ENCODE results near the gene AXIN1.

AXIN1 gene

DNA sequence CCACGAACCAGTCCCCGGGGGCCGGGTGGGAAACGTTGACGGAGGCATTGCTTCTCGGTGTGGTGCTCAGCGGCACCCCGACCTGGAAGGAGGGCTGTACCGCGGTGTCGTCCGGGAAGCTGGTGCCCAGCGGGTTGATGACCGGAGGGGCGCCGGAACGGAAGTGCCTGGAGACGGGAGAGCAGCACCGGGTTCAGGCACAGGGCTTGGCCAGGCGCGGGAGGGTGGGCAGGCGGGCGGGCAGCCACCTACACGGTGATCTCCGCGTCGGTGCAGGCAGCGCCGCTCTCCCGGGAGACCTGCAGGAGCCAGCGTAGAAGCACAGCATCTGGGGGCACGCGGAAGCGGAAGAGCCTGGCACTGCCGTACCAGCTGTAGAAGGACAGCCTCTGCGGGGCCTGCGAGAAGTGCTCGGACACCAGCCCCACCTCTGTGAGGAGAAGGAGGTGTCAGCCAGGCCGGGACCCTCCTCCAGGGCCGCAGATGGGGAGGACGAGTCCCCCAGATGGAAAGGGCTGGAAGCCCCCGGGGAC lies 25.0 kb upstream of the AXIN1 start:
- H3K36me3 ChIP-seq (replicated peaks; ENCODE audit: insufficient read depth, low read length), result no peaks in the 10 kb centered on the region
- no peak overlapping the region for H3K27ac ChIP-seq (ENCODE audit: low read length)
- peaks cover 29% of the 10 kb centered on the region for H3K79me2 ChIP-seq (ENCODE audit: low read length)
- no peaks in the 10 kb centered on the region for H4K20me1 ChIP-seq (ENCODE audit: insufficient read depth, low read length)
- no peaks in the 10 kb centered on the region for H3K9me2 ChIP-seq (replicated peaks; ENCODE audit: insufficient read depth, low read length)
- no peak overlapping the region for H3K4me2 ChIP-seq (ENCODE audit: low read depth, low read length)
- no peak overlapping the region for H3K9ac ChIP-seq (ENCODE audit: low read length)
- no peaks in the 10 kb centered on the region for H3K4me1 ChIP-seq (ENCODE audit: low read length)
- H3K4me3 ChIP-seq (ENCODE audit: low read length), result no peak overlapping the region
- DNase-seq, result no peak
- no peak overlapping the region for H2AFZ ChIP-seq (ENCODE audit: low read length)
- H3F3A ChIP-seq (ENCODE audit: insufficient read depth, low read length), result no peaks in the 10 kb centered on the region
- H3K9me3 ChIP-seq (replicated peaks; ENCODE audit: insufficient read depth, low read length), result no peaks in the 10 kb centered on the region
- no peaks in the 10 kb centered on the region for H3K27me3 ChIP-seq (replicated peaks; ENCODE audit: insufficient read depth, low read length)
- no peak for TF ChIP-seq EZH2phosphoT487 (IDR thresholded peaks at IDR 0.05; ENCODE audit: low read length)
- TF ChIP-seq, protein P1, sequence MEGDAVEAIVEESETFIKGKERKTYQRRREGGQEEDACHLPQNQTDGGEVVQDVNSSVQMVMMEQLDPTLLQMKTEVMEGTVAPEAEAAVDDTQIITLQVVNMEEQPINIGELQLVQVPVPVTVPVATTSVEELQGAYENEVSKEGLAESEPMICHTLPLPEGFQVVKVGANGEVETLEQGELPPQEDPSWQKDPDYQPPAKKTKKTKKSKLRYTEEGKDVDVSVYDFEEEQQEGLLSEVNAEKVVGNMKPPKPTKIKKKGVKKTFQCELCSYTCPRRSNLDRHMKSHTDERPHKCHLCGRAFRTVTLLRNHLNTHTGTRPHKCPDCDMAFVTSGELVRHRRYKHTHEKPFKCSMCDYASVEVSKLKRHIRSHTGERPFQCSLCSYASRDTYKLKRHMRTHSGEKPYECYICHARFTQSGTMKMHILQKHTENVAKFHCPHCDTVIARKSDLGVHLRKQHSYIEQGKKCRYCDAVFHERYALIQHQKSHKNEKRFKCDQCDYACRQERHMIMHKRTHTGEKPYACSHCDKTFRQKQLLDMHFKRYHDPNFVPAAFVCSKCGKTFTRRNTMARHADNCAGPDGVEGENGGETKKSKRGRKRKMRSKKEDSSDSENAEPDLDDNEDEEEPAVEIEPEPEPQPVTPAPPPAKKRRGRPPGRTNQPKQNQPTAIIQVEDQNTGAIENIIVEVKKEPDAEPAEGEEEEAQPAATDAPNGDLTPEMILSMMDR (IDR thresholded peaks at IDR 0.05; ENCODE audit: low read length), result no peak
- TF ChIP-seq EZH2 (optimal IDR thresholded peaks at IDR 0.05; ENCODE audit: low read depth, low read length), result no peak

DNA sequence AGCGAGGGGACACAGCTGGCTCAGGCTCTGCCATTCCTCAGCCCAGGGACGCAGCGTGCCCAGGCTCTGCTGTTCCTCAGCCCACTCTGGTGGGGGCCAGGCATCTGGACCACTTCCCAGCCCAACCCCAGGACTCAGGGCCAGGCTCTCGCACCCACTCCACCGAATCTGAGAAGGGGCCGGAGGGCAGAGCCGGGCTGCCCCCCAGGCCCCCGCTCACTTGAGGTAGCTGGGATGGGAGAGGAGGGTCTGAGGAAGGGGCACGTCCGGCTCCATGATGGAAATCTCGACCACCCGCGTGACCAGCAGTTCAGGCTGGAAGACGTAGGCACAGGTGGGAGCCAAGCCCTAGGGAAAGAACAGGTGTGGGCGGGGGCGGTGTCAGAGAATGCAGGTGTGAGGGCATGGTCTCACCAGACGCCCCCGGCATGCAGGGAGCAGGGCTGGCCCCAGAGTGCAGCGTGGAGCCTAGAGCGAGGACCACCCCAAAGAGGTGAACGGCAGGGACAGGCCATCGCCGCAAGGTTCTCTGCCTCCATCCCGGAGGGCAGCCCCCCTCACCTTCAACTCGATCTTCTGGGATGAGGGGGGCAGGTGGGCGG lies 24.4 kb upstream of the AXIN1 start:
- no peaks in the 10 kb centered on the region for H3K36me3 ChIP-seq (replicated peaks; ENCODE audit: insufficient read depth, low read length)

DNA sequence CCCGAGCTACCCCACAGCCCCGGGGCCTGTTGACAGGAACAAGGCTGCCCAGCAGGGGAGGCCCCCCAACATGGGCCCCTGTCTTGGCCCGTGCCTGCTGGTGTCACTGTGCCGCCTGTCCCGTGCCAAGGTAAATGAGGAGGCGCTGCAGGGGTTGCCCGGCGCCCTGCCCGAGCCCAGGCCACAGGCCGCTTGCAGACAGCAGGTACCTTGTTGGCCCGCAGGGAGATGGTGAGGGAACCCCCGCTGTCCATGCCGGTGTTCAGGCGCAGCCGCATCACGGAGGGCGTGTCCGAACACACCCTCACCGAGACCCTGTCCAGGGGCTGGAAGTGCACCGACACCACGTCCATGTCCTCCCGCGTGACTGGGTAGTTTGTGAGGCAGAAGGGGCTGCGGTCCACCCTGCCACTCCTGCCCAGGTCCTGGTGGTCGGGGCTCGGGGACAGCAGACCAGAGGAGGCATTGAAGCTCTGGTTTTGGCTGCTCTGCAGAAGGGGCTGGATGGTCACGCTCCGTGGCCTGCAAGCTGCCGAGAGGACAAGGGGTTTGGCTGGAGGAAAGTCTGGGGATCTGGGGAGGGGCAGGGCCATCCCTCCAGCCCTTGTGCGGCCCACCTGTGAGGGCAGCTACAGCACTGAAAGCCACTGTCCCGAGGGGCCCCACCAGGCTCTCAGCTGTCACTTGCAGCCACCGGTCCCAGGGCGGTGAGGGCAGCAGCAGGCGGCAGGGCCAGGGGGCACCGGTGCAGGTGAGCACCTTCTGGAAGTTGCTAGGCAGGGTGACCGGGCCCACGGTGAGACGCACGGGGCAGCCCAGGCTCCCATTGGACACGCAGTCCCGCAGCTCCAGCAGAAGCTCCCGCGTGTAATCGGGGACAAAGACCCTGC lies 23.6 kb upstream of the AXIN1 start:
- no peaks in the 10 kb centered on the region for H3K9me2 ChIP-seq (replicated peaks; ENCODE audit: insufficient read depth, low read length)
- no peak overlapping the region for H3K27ac ChIP-seq (ENCODE audit: low read length)
- H3F3A ChIP-seq (ENCODE audit: insufficient read depth, low read length), result no peaks in the 10 kb centered on the region
- no peak overlapping the region for H2AFZ ChIP-seq (ENCODE audit: low read length)
- TF ChIP-seq EZH2 (optimal IDR thresholded peaks at IDR 0.05; ENCODE audit: low read depth, low read length) (no peak), EZH2phosphoT487 (IDR thresholded peaks at IDR 0.05; ENCODE audit: low read length) (no peak)
- TF ChIP-seq, protein P1 (IDR thresholded peaks at IDR 0.05; ENCODE audit: low read length), result no peak
- 0 out of 2 replicates have a peak, but pooled peaks cover under 1% of the 10 kb centered on the region for H3K4me1 ChIP-seq (ENCODE audit: low read length)
- H3K27me3 ChIP-seq (replicated peaks; ENCODE audit: insufficient read depth, low read length), result no peaks in the 10 kb centered on the region
- H3K9me3 ChIP-seq (replicated peaks; ENCODE audit: insufficient read depth, low read length), result no peaks in the 10 kb centered on the region
- H3K79me2 ChIP-seq (ENCODE audit: low read length), result peaks cover 24% of the 10 kb centered on the region
- H3K4me2 ChIP-seq (ENCODE audit: low read depth, low read length), result no peak overlapping the region
- no peak overlapping the region for H3K9ac ChIP-seq (ENCODE audit: low read length)
- no peaks in the 10 kb centered on the region for H4K20me1 ChIP-seq (ENCODE audit: insufficient read depth, low read length)
- no peaks in the 10 kb centered on the region for H3K36me3 ChIP-seq (replicated peaks; ENCODE audit: insufficient read depth, low read length)
- no peak for DNase-seq
- H3K4me3 ChIP-seq (ENCODE audit: low read length), result no peak overlapping the region

More for the DNA sequence above, 24.4 kb upstream of the AXIN1 start:
- H3K79me2 ChIP-seq (ENCODE audit: low read length), result peaks cover 25% of the 10 kb centered on the region
- H3K9ac ChIP-seq (ENCODE audit: low read length), result no peak overlapping the region
- H3K4me3 ChIP-seq (ENCODE audit: low read length), result no peak overlapping the region
- no peaks in the 10 kb centered on the region for H3K4me1 ChIP-seq (ENCODE audit: low read length)
- H3K4me2 ChIP-seq (ENCODE audit: low read depth, low read length), result no peak overlapping the region
- H3F3A ChIP-seq (ENCODE audit: insufficient read depth, low read length), result no peaks in the 10 kb centered on the region
- H3K9me3 ChIP-seq (replicated peaks; ENCODE audit: insufficient read depth, low read length), result no peaks in the 10 kb centered on the region
- TF ChIP-seq, protein P1 (IDR thresholded peaks at IDR 0.05; ENCODE audit: low read length), result no peak
- TF ChIP-seq EZH2 (optimal IDR thresholded peaks at IDR 0.05; ENCODE audit: low read depth, low read length) (no peak), EZH2phosphoT487 (IDR thresholded peaks at IDR 0.05; ENCODE audit: low read length) (no peak)
- no peaks in the 10 kb centered on the region for H3K27me3 ChIP-seq (replicated peaks; ENCODE audit: insufficient read depth, low read length)
- H3K9me2 ChIP-seq (replicated peaks; ENCODE audit: insufficient read depth, low read length), result no peaks in the 10 kb centered on the region
- H3K27ac ChIP-seq (ENCODE audit: low read length), result no peak overlapping the region
- no peaks in the 10 kb centered on the region for H4K20me1 ChIP-seq (ENCODE audit: insufficient read depth, low read length)
- DNase-seq, result no peak
- no peak overlapping the region for H2AFZ ChIP-seq (ENCODE audit: low read length)
